Right lobe of liver (tissue), 6 donors: ENCODE results near the gene HIBCH. TPM values are rescaled to one million over a fixed set of nuclear protein-coding genes. Genes with fewer than 3 reads are reported as not detected.
"Not testable (repeated sequence)": the region's sequence is repeated elsewhere in the genome, so short reads cannot be mapped to it uniquely, and the experiment has no call there.

ENCODE experiments used
- ATAC-seq, 4 donors: fragments of 200-7000 bp; cut with Tn5 transposase; one replicate each; pipeline ENCODE4 v1.9.1; 2020; ENCODE audit warnings: mild to moderate bottlenecking in 4 of 4, moderate library complexity in 4 of 4
- DNase-seq, 3 donors: peaks; one replicate each; pipeline ENCODE4 v3.0.0-alpha.2; 2020
- H3K27ac ChIP-seq, 3 donors: fragments of 200-600 bp; one replicate each; pipeline ENCODE4 v1.8.0; 2022
- H3K27me3 ChIP-seq, 2 donors: fragments of 200-600 bp; one replicate each; pipeline ENCODE4 v1.8.0; 2022
- H3K36me3 ChIP-seq, 4 donors: fragments of 200-600 bp; sonication (generic) in 1 of 4; one replicate each; pipeline versions ENCODE4 v1.5.1 to v1.8.0; 2017 to 2022; ENCODE audit warnings: control low read depth in 1 of 4
- H3K4me1 ChIP-seq, 4 donors: fragments of 200-600 bp; sonication (generic) in 1 of 4; one replicate each; pipeline versions ENCODE4 v1.5.1 to v1.8.0; 2017 to 2022; ENCODE audit warnings: control low read depth in 1 of 4
- H3K4me3 ChIP-seq, 3 donors: fragments of 200-600 bp; one replicate each; pipeline ENCODE4 v1.8.0; 2022
- H3K9me3 ChIP-seq, 4 donors: fragments of 200-600 bp; sonication (generic) in 1 of 4; one replicate each; pipeline versions ENCODE4 v1.5.1 to v1.8.0; 2017 to 2022; ENCODE audit warnings: control low read depth in 1 of 4
- POLR2A ChIP-seq: fragments of 450-650 bp; IDR thresholded peaks from one replicate; pipeline ENCODE4 v1.6.1; 2017; ENCODE audit warnings: antibody characterized with exemption, mild to moderate bottlenecking
- WGBS: methylation state at CpG from one replicate; pipeline ENCODE4 v1.1.6; 2018; ENCODE audit warnings: low coverage, low lambda C conversion rate; ENCODE audit not compliant: insufficient coverage; ENCODE audit errors: missing lambda C conversion rate; 5-methylcytosine and 5-hydroxymethylcytosine counted together
- intact Hi-C, 2 donors: fragments of 100-400 bp; cut with DNase I; formaldehyde crosslinking; loops; one replicate each; pipeline versions ENCODE4 v1.11.2 to v1.14.1; 2022
- total RNA-seq, 6 experiments: library from RNA; depleted of rRNA in 2 of 6; stranded (reverse); fragments of >200 nt in 2 of 6; fragmentation: NEBNext Ultra II Directional in 3 of 6; extraction: Animal tissue kit (Norgen Biotek cat#: 25700) in 3 of 6; gene quantifications; one replicate each; pipeline versions ENCODE4 v1.1.0 to v1.2.4, GENCODE V29; 2016 to 2023
- TF ChIP-seq, protein P1 (sequence below), 4 donors: fragments of 200-600 bp in 3 of 4; fragments of 450-650 bp in 1 of 4; IDR thresholded peaks; one replicate each; pipeline versions ENCODE4 v1.5.1 to v1.8.0; 2016 to 2022; ENCODE audit warnings: antibody characterized with exemption in 4 of 4, mild to moderate bottlenecking in 2 of 4
- donor health status: DM: no; HTN: yes; CAD: no.
- donor health status: DM: no; HTN: no; CAD: no.
- donor health status: DM: no; HTN: no; CAD: no.
- donor health status: DM: no; HTN: yes; CAD: no.
- donor health status: DM: no; HTN: yes; CAD: no.

HIBCH gene
- total RNA-seq, 6 experiments from 2014 or later: 20.1 to 93.6 (median 53.6) TPM

DNA sequence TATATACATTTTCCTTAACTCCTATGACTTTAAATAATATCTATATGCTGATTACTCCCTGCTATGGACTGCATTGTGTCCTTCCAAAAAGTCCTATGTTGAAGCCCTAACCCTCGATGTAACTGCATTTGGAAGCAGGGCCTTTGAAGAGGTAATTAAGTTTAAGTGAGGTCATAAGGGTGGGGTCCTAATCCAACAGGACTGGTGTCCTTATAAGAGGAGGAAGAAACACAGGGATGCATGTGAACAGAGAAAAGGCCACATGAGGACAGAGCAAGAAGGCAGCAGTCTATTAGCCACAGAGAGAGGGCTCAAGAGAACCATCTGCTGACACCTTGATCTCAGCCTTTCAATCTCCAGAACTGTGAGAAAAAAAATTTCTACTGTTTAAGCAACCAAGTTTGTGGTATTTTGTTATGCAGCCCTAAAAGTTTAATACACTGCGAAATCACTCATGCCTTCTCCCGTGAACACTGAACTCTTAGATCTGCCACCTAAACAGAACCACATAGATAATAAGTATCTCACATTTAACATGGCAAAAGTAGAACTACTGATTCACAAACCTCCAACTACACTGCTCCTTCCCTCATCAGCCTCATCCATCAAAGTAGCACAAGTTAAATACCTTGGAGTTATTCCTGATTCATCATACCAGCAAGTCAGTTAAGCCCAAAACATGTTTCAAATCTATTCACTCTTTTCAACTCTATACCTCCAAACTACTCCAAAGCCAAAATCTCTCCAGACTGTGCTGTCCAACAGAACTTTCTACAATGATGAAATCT is 65.4 kb downstream of the HIBCH start:
- H3K4me3 ChIP-seq: no peak overlapping the region
- no peaks in the 10 kb centered on the region for H3K4me1 ChIP-seq
- TF ChIP-seq, protein P1, sequence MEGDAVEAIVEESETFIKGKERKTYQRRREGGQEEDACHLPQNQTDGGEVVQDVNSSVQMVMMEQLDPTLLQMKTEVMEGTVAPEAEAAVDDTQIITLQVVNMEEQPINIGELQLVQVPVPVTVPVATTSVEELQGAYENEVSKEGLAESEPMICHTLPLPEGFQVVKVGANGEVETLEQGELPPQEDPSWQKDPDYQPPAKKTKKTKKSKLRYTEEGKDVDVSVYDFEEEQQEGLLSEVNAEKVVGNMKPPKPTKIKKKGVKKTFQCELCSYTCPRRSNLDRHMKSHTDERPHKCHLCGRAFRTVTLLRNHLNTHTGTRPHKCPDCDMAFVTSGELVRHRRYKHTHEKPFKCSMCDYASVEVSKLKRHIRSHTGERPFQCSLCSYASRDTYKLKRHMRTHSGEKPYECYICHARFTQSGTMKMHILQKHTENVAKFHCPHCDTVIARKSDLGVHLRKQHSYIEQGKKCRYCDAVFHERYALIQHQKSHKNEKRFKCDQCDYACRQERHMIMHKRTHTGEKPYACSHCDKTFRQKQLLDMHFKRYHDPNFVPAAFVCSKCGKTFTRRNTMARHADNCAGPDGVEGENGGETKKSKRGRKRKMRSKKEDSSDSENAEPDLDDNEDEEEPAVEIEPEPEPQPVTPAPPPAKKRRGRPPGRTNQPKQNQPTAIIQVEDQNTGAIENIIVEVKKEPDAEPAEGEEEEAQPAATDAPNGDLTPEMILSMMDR (IDR thresholded peaks at IDR 0.05): no peak
- no peak for TF ChIP-seq POLR2A
- peaks cover 0 to 36% (median 13%) of the 10 kb centered on the region in 4 donors for H3K36me3 ChIP-seq
- no peak overlapping the region for H3K27ac ChIP-seq
- 81% methylated on average over 3 of the region's 3 CpGs for WGBS
- H3K27me3 ChIP-seq: no peaks in the 10 kb centered on the region
- ATAC-seq (no peak), DNase-seq (no peak)
- intact Hi-C loops: no loop called here
- no peaks in the 10 kb centered on the region for H3K9me3 ChIP-seq

DNA sequence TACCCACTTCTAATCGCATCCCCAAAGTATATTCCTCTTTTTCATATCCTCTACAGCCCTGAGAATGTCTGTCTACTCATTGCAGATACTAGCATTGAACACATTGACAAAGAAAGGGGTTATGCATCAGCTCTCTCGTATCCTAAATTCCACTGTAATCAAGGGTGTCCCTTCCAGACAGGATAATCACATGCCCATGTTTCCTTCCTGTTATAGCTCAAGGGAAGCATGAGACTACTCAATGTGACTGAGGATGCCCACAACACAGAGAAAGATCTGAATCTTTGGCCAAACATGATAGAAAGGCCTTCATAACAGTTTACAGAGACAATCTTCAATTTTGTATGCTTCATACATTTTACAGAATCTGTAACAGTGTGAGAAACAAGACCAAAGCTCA is 69.2 kb downstream of the HIBCH start:
- TF ChIP-seq, protein P1 (IDR thresholded peaks at IDR 0.05): no peak
- no peak for TF ChIP-seq POLR2A
- Histone ChIP-seq H3K4me3 (no peak overlapping the region), H3K9me3 (no peaks in the 10 kb centered on the region), H3K36me3 (peaks cover 0 to 27% (median 4%) of the 10 kb centered on the region in 4 donors), H3K27ac (no peak overlapping the region), H3K27me3 (no peaks in the 10 kb centered on the region), H3K4me1 (no peaks in the 10 kb centered on the region)
- ATAC-seq: no peak
- intact Hi-C loops: no loop called here
- WGBS: 89% methylated on average over 2 of the region's 2 CpGs
- no peak for DNase-seq

DNA sequence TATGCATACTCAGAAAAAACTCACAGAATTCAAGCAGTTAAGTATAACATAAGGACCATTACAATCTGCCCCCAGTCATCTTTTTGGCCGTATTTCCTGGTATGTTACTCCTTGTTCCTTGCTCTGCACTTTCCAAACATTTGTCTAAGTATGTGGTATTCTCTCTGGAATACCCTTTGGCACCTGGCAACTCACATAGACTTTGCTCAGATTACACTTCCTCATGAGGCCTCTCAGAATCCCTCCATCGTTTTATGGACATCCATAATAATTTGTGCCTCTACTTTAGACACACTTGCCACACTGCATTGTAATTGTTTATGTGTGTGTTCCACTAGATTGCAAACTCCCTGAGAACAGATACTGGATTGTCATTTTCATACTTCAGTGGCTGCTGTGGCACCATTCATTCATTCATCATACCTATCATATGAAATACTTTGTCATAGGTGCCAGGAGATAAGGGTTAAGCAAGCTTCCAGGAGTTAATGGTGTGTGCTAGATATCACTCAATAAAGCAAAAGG is 84.0 kb downstream of the HIBCH start:
- Histone ChIP-seq H3K27me3 (no peaks in the 10 kb centered on the region), H3K36me3 (no peaks in the 10 kb centered on the region), H3K4me3 (no peak overlapping the region), H3K27ac (no peak overlapping the region), H3K9me3 (no peaks in the 10 kb centered on the region), H3K4me1 (no peaks in the 10 kb centered on the region)
- no peak for ATAC-seq
- no peak for DNase-seq
- WGBS: 71% methylated on average over 2 of the region's 2 CpGs
- TF ChIP-seq POLR2A: no peak
- TF ChIP-seq, protein P1 (IDR thresholded peaks at IDR 0.05): no peak
- intact Hi-C loops: no loop called here

DNA sequence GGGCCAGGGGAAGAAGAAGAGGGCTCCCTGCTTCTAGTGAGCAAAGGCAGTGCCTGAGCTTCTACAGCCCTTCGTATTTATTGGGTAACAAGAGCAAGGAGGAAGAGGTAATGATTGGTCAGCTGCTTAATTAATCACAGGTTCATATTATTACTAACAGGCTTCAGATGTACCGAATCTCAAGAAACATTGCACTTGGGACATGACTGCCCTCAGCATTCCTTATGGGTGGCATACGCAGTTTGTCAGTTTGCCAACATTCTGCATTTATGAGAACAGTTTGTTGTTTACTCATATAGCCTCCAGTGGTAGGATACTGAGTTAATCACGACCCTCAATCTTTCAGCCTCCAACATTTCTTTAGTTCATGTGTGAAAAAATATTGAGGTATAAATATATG is 84.5 kb downstream of the HIBCH start:
- ATAC-seq (no peak), DNase-seq (no peak)
- Histone ChIP-seq H3K4me1 (no peaks in the 10 kb centered on the region), H3K36me3 (no peaks in the 10 kb centered on the region), H3K27ac (no peak overlapping the region), H3K9me3 (no peaks in the 10 kb centered on the region), H3K4me3 (no peak overlapping the region), H3K27me3 (no peaks in the 10 kb centered on the region)
- no peak for TF ChIP-seq POLR2A
- TF ChIP-seq, protein P1 (IDR thresholded peaks at IDR 0.05): no peak
- 88% methylated on average over 4 of the region's 4 CpGs for WGBS
- intact Hi-C loops: no loop called here

DNA sequence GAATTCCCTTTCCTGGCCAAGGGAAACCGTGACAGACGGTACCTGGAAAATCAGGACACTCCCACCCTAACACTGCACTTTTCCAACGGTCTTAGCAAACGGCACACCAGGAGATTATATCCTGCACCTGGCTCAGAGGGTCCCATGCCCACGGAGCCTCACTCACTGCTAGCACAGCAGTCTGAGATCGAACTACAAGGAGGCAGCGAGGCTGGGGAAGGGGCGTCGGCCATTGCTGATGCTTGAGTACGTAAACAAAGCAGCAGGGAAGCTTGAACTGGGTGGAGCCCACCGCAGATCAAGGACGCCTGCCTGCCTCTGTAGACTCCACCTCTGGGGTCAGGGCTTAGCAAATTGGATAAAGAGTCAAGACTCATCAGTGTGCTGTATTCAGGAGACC is 95.6 kb downstream of the HIBCH start:
- 83% methylated on average over 9 of the region's 12 CpGs for WGBS
- H3K4me3 ChIP-seq, H3K9me3 ChIP-seq, DNase-seq, H3K27ac ChIP-seq, H3K4me1 ChIP-seq, ATAC-seq, H3K36me3 ChIP-seq, intact Hi-C loops, H3K27me3 ChIP-seq: not testable (repeated sequence)

DNA sequence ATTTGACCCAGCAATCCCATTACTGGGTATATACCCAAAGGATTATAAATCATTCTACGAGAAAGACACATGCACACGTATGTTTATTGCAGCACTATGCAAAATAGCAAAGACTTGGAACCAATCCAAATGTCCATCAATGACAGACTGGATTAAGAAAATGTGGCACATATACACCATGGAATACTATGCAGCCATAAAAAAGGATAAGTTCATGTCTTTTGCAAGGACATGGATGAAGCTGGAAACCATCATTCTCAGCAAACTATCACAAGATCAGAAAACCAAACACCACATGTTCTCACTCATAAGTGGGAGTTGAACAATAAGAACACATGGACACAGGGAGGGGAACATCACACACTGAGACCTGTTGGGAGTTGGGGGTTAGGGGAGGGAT is 96.9 kb downstream of the HIBCH start:
- H3K36me3 ChIP-seq, DNase-seq, H3K9me3 ChIP-seq, H3K27ac ChIP-seq, H3K4me3 ChIP-seq, H3K4me1 ChIP-seq, H3K27me3 ChIP-seq, intact Hi-C loops, ATAC-seq: not testable (repeated sequence)
- WGBS: 100% methylated on average over 2 of the region's 2 CpGs
